ENCODE results near the gene CLTC. TPM values are rescaled to one million over a fixed set of nuclear protein-coding genes. Genes with fewer than 3 reads are reported as not detected.

The CLTC gene
- total and polyA plus RNA-seq, 2 of the 4 experiments (the other 2 are of a cell fraction), result 181 to 641 TPM

DNA sequence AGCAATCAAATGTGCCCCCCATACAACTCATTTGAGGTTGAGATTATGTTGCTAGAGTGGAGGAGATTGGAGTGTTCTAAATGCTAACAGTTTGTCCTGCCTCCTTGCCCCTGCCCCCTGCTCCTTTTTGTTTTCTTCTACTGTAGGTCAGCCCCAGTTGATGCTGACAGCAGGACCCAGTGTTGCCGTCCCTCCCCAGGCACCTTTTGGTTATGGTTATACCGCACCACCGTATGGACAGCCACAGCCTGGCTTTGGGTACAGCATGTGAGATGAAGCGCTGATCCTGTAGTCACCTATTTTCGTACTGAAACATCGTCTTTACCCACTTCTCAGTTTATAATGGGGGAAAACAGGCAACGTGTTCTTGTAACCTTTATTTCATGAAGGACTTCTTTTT lies 73.9 kb downstream of the CLTC start:
- H2BK5ac ChIP-seq (ENCODE audit: low read depth, low read length, poor library complexity, severe bottlenecking), result no peak overlapping the region
- no peak for ATAC-seq (ENCODE audit: low read depth)
- no peak overlapping the region for H3K56ac ChIP-seq (ENCODE audit: extremely low read depth, insufficient read depth, low read length)
- H2BK15ac ChIP-seq (ENCODE audit: low read depth, low read length), result no peak overlapping the region
- H3K9ac ChIP-seq (ENCODE audit: low read depth, low read length), result no peak overlapping the region
- ChIA-PET POLR2A (ENCODE audit: unreplicated experiment) (no interaction called here), CTCF (no interaction called here)
- TF ChIP-seq RAD21 (IDR thresholded peaks at IDR 0.05; ENCODE audit: low read length) (no peak), MAZ (IDR thresholded peaks at IDR 0.05; ENCODE audit: borderline replicate concordance, low read depth, low read length) (no peak), CEBPB (IDR thresholded peaks at IDR 0.05; ENCODE audit: low read depth, low read length) (no peak), SMC3 (IDR thresholded peaks at IDR 0.05; ENCODE audit: low read depth, low read length) (no peak), FOS (IDR thresholded peaks at IDR 0.05; ENCODE audit: low read depth, low read length) (no peak), MXI1 (IDR thresholded peaks at IDR 0.05; ENCODE audit: borderline replicate concordance, low read depth, low read length) (no peak), NFE2L2 (IDR thresholded peaks at IDR 0.05; ENCODE audit: low read depth, low read length) (no peak), RCOR1 (IDR thresholded peaks at IDR 0.05; ENCODE audit: insufficient replicate concordance, low read length) (no peak), CHD1 (IDR thresholded peaks at IDR 0.05; ENCODE audit: low read depth, low read length) (no peak), MAFK (IDR thresholded peaks at IDR 0.05; ENCODE audit: low read depth, low read length) (no peak), BHLHE40 (IDR thresholded peaks at IDR 0.05; ENCODE audit: low read depth, low read length) (no peak), RFX5 (IDR thresholded peaks at IDR 0.05; ENCODE audit: low read depth, low read length) (no peak)
- TF ChIP-seq, protein P1, sequence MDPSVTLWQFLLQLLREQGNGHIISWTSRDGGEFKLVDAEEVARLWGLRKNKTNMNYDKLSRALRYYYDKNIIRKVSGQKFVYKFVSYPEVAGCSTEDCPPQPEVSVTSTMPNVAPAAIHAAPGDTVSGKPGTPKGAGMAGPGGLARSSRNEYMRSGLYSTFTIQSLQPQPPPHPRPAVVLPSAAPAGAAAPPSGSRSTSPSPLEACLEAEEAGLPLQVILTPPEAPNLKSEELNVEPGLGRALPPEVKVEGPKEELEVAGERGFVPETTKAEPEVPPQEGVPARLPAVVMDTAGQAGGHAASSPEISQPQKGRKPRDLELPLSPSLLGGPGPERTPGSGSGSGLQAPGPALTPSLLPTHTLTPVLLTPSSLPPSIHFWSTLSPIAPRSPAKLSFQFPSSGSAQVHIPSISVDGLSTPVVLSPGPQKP (IDR thresholded peaks at IDR 0.05; ENCODE audit: borderline replicate concordance, low read depth, low read length), result no peak
- TF ChIP-seq, protein P2, sequence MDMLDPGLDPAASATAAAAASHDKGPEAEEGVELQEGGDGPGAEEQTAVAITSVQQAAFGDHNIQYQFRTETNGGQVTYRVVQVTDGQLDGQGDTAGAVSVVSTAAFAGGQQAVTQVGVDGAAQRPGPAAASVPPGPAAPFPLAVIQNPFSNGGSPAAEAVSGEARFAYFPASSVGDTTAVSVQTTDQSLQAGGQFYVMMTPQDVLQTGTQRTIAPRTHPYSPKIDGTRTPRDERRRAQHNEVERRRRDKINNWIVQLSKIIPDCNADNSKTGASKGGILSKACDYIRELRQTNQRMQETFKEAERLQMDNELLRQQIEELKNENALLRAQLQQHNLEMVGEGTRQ (IDR thresholded peaks at IDR 0.05; ENCODE audit: low read depth, low read length), result no peak
- TF ChIP-seq, protein P3, sequence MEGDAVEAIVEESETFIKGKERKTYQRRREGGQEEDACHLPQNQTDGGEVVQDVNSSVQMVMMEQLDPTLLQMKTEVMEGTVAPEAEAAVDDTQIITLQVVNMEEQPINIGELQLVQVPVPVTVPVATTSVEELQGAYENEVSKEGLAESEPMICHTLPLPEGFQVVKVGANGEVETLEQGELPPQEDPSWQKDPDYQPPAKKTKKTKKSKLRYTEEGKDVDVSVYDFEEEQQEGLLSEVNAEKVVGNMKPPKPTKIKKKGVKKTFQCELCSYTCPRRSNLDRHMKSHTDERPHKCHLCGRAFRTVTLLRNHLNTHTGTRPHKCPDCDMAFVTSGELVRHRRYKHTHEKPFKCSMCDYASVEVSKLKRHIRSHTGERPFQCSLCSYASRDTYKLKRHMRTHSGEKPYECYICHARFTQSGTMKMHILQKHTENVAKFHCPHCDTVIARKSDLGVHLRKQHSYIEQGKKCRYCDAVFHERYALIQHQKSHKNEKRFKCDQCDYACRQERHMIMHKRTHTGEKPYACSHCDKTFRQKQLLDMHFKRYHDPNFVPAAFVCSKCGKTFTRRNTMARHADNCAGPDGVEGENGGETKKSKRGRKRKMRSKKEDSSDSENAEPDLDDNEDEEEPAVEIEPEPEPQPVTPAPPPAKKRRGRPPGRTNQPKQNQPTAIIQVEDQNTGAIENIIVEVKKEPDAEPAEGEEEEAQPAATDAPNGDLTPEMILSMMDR (conservative IDR thresholded peaks at IDR 0.05; ENCODE audit: low read depth, low read length), result no peak
- no peaks in the 10 kb centered on the region; the same call in 1 of the 2 replicates for H3K4me1 ChIP-seq (ENCODE audit: control insufficient read depth, insufficient read depth, low read length)
- no peak overlapping the region for H2AK9ac ChIP-seq (replicated peaks; ENCODE audit: low read depth, low read length, poor library complexity)
- no peak overlapping the region for H4K5ac ChIP-seq (ENCODE audit: low read depth, low read length)
- no peak overlapping the region for H3K23ac ChIP-seq (ENCODE audit: low read depth, low read length)
- H3K4ac ChIP-seq (ENCODE audit: low read depth, low read length), result no peak overlapping the region
- in situ Hi-C loops (cut with MboI; ENCODE audit: low sequenced_read_pairs) (no loop called here), dilution Hi-C loops (cut with HindIII; ENCODE audit: low sequenced_read_pairs, unreplicated experiment) (no loop called here), intact Hi-C loops (cut with micrococcal nuclease) (no loop called here)
- no peak overlapping the region for H3K14ac ChIP-seq (replicated peaks; ENCODE audit: low read depth, low read length)
- DNase-seq, result no peak
- H4K91ac ChIP-seq (ENCODE audit: insufficient read depth, low read depth, low read length), result no peak overlapping the region
- BruUV-seq (replicated peaks), result no TSS peak
- no peak overlapping the region for H3K4me3 ChIP-seq (ENCODE audit: insufficient read depth, low read depth, low read length)
- H3K79me1 ChIP-seq (ENCODE audit: low read depth in 1 of 2, low read length in 2 of 2), result peaks cover 30 to 58% of the 10 kb centered on the region in 2 experiments
- H2BK20ac ChIP-seq (ENCODE audit: low read depth, low read length), result no peak overlapping the region
- H2BK120ac ChIP-seq (ENCODE audit: low read depth, low read length), result no peak overlapping the region
- no peak overlapping the region for H4K8ac ChIP-seq (ENCODE audit: low read depth in 2 of 2, low read length in 2 of 2)
- no peak overlapping the region for H3K18ac ChIP-seq (ENCODE audit: low read depth, low read length)
- peaks cover 51% of the 10 kb centered on the region for H3K36me3 ChIP-seq (ENCODE audit: control insufficient read depth, insufficient read depth, low read length)
- H3K9me1 ChIP-seq (ENCODE audit: insufficient read depth, low read length), result peaks cover 6% of the 10 kb centered on the region; the same call in 1 of the 2 replicates
- no peak overlapping the region for H3K4me2 ChIP-seq (ENCODE audit: low read depth, low read length)
- no peaks in the 10 kb centered on the region for H3K27me3 ChIP-seq (ENCODE audit: control insufficient read depth, insufficient read depth, low read length)
- no peaks in the 10 kb centered on the region for H3K9me3 ChIP-seq (ENCODE audit: control insufficient read depth, insufficient read depth, low read length)
- no peak overlapping the region for H2AK5ac ChIP-seq (ENCODE audit: low read depth, low read length)
- peaks cover 36% of the 10 kb centered on the region for H4K20me1 ChIP-seq (ENCODE audit: insufficient read depth, low read length)
- no peak overlapping the region for H3K27ac ChIP-seq (ENCODE audit: insufficient read depth, low read length)
- H2AFZ ChIP-seq (replicated peaks; ENCODE audit: low read length, poor library complexity), result no peak overlapping the region
- no CpG with 5 or more reads among the region's 7 CpGs for WGBS, 2 experiments (ENCODE audit: extremely low coverage in 2 of 2, insufficient read length in 1 of 2)
